ENCODE results near the gene RAI1.

RAI1 gene

GRCh38 chr17:17700251-17700969 is 19.2 kb downstream of the RAI1 start:
- DNase-seq = no peak

- DNase-seq = no peak
Observed at GRCh38 chr17:17701112-17701511, 19.9 kb downstream of the RAI1 start.

- no peak for DNase-seq
Observed at GRCh38 chr17:17701658-17702057, 20.4 kb downstream of the RAI1 start.

GRCh38 chr17:17702449-17703139 is 21.3 kb downstream of the RAI1 start:
- DNase-seq = no peak

GRCh38 chr17:17703140-17703919 is 22.1 kb downstream of the RAI1 start:
- no peak for DNase-seq

- DNase-seq = no peak
Observed at GRCh38 chr17:17704931-17705330, 23.7 kb downstream of the RAI1 start.

GRCh38 chr17:17706140-17707060 is 25.1 kb downstream of the RAI1 start:
- no peak for DNase-seq

GRCh38 chr17:17708295-17708694 is 27.0 kb downstream of the RAI1 start:
- no peak for DNase-seq

- no peak for DNase-seq
Observed at GRCh38 chr17:17708816-17709215, 27.6 kb downstream of the RAI1 start.

GRCh38 chr17:17709815-17710321 is 28.6 kb downstream of the RAI1 start:
- DNase-seq = no peak

GRCh38 chr17:17710355-17710727 is 29.1 kb downstream of the RAI1 start:
- DNase-seq = no peak

- DNase-seq = peak; percentile 94
Observed at GRCh38 chr17:17710728-17711541, 29.7 kb downstream of the RAI1 start.

- DNase-seq = no peak
Observed at GRCh38 chr17:17711641-17712162, 30.4 kb downstream of the RAI1 start.

- peak; percentile 83 for DNase-seq
Observed at GRCh38 chr17:17712268-17712924, 31.1 kb downstream of the RAI1 start.

GRCh38 chr17:17713839-17714238 is 32.6 kb downstream of the RAI1 start:
- peak; percentile 52 for DNase-seq

GRCh38 chr17:17714261-17714866 is 33.1 kb downstream of the RAI1 start:
- DNase-seq = no peak

GRCh38 chr17:17714879-17715278 is 33.6 kb downstream of the RAI1 start:
- no peak for DNase-seq

GRCh38 chr17:17716837-17717523 is 35.7 kb downstream of the RAI1 start:
- no peak for DNase-seq

- DNase-seq = no peak
Observed at GRCh38 chr17:17718251-17718650, 37.0 kb downstream of the RAI1 start.
